Fibroblast of mammary gland (primary cell): ENCODE results near the gene NF1.

ENCODE experiments used
- DNase-seq: peaks from one replicate; pipeline ENCODE4 v3.0.0-alpha.2; 2010; ENCODE audit warnings: low read depth
- H3K4me3 ChIP-seq: 2 replicates; pipeline ENCODE4 v1.5.1; 2011; ENCODE audit warnings: low read depth, mild to moderate bottlenecking, low read length, moderate library complexity; ENCODE audit not compliant: control insufficient read depth
- CTCF ChIP-seq: conservative IDR thresholded peaks from 2 replicates; pipeline ENCODE4 v1.5.1; 2011; ENCODE audit warnings: low read depth, low read length, inconsistent platforms; ENCODE audit not compliant: control insufficient read depth, insufficient read depth

The NF1 gene

GRCh38 chr17:31289790-31290189 is 195.0 kb downstream of the NF1 start:
- TF ChIP-seq CTCF, result no peak
- H3K4me3 ChIP-seq, result no peak overlapping the region
- peak; percentile 37 for DNase-seq

DNA sequence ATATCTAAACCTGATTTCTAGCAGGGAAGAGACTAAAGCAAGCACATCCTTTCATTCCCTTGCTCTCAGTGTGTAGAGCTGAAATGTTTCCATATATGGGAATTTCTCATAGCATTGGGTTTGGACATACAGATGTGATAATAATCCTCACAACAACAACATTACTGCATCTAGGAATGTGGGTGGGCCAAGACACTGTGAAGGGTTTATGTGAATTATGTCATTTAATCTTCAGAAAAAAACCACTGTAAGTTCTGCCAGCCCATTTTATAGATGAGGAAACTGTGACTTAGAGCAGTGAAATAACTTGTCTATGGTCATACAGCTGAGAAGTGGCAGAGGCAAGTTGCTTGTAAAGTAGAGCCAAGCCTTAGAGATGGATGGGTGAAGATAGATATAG is 197.0 kb downstream of the NF1 start:
- no peak for DNase-seq
- no peak for TF ChIP-seq CTCF
- no peak overlapping the region for H3K4me3 ChIP-seq

- TF ChIP-seq CTCF, result no peak
- DNase-seq, result no peak
- no peak overlapping the region for H3K4me3 ChIP-seq
These were observed 198.8 kb downstream of the NF1 start for GRCh38 chr17:31293581-31293980.

DNA sequence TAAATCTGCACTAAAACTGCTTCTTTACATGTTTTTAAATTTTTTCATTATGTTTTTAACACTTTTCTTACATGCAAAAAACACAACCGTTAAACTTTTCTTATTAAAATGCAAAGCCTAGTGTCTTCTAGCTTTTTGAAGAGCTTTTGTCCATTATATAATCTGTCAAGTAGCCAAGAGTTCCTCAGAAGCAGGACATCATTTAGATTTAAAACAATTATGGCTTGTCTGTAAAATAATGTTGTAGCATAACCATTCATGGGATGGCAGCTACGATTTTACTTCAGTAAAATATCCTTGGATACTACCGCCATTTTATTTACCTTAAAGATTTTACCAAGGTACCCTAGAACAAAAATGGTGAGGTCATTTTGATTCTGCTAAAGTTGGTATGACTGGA is 199.5 kb downstream of the NF1 start:
- DNase-seq, result no peak
- TF ChIP-seq CTCF, result no peak
- no peak overlapping the region for H3K4me3 ChIP-seq

DNA sequence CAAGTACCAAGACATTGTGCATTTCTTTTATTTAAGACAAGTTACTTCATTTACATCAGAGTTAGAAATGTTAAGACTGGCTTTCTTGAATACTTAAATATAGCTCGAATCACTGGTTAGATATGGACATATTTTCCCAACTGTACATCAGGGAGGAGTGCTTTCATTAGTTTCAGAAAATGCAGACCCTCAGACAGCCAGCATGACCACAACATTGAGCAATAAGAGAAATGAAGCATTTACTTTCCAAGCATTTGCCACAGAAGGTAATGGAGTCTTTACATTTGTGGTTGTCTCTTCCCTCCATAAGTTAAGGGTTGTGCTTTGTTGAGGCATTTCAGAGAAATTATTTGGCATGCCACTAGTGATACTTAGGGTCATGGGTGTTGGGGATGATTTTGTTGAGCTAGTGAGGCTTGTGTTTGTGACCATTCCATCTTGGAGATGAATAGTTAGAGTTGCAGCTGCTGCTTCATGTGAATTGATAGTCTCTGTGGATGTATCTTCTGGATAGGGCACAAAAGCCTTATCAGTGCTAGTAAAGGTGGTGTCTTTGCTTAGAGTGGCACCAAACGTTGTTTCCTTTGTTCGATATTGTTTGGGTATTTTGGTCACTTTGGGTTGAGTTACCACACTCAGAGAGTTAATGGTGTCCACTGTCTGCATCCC is 200.2 kb downstream of the NF1 start:
- H3K4me3 ChIP-seq, result no peak overlapping the region
- no peak for TF ChIP-seq CTCF
- no peak for DNase-seq

DNA sequence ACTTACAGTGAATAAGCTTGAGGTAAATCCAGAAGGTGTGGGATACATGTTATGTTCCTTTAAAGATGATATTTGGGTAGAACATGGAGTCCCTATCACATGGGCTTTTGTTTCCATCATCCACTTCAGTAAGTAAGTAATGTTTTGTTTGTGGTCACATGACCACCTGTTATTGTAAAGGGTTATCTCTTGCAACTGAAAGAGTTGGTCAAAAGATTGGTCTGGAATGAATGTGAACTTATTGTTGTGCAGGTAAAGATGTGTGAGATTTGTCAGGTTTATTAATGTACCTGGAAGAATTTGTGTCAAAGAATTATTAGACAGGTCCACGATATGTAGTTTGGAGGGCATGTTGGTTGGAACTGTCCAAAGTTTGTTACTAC is 200.7 kb downstream of the NF1 start:
- DNase-seq, result no peak
- TF ChIP-seq CTCF, result no peak
- no peak overlapping the region for H3K4me3 ChIP-seq

GRCh38 chr17:31296142-31296541 is 201.4 kb downstream of the NF1 start:
- H3K4me3 ChIP-seq, result no peak overlapping the region
- DNase-seq, result no peak
- no peak for TF ChIP-seq CTCF
